HUDEP-2 (cell line): ENCODE data around the gene MYOZ3.

ENCODE experiments used
- DNase-seq, 76 experiments: peaks; one replicate each; lab custom pipeline; 2025; ENCODE audit not compliant: unreplicated experiment in 76 of 76; lab: John Stamatoyannopoulos, UW

The MYOZ3 gene

DNA sequence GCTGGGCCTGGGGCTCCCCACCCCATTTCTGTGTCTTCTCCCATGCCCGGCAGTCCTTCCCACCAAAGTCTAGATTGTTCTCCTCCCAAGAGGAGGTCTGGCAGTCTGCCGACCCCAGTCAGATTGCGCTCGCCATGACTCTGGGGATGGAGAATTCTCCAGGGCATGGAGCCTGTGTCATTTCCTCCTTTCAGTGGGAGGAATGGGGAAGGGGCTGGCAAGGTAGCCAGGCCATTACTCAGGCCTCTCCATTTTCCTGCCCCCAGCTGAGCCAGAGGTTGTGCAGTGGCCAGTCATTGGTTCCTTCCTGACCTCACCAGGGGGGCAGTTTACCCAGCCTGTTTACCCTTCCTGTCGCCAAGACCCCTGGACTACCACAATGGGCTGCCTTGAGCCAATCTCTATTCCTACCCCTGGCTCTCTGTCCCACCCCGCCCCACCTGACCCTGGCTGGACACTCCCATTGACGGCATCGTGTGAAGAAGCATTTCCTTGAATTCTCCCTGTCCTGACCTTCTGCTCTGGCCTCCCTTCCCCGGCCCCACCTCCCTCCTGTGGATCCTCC is 20.0 kb upstream of the MYOZ3 start:
- DNase-seq = no peak

DNA sequence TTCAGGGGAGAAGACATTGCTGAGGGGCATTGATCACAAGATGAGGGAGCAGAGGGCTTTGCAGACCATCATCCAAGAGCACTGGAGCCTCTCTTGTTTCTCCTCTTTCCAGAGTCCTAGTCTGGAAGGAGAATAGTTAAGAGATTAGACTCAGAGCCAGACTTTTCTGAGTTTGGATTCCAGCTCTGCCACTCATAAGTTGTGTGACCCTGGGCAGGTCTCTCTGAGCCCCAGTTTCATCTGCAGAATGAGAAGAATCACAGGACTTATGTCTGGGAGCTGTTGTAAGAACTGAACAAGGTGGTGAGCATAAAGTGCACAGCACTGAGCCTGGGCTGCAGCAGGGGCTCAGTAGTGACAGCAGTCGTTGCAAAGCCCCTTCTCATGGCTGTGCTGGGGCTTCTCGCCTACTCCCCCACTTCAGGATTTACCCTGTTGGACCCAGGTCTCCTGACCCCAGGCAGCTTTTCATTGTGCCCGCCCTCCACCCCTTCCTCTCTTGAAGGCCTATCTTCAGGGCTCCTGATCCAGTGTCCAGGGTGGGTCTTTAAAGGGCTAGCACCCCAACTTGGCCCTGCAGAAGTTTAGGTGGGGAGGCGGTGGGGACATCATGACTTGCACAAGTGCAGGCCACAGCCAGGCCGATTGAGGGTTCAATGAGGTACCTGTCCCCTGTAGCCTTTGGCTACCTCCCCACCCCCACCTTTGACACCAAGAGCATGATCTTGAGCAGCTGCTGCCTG is 19.1 kb upstream of the MYOZ3 start:
- DNase-seq = no peak

DNA sequence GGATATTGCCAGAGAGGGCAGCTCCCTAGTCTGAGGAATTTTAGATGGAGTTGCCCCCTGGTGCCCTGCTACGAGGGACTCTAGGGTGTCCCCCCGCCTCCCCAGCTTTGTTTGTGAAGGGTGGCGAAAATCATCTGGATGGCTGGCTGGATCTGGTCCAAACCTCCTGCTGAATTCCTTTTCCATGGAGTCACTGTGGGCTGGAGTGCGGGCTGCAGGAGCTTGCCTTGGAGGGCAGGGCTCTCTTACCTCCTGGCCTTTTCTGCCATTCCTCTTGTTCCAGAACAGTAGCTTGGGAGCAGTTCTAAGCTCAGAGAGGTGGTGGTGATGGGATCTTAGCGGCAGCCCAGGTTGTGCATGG is 18.5 kb upstream of the MYOZ3 start:
- DNase-seq = no peak

DNA sequence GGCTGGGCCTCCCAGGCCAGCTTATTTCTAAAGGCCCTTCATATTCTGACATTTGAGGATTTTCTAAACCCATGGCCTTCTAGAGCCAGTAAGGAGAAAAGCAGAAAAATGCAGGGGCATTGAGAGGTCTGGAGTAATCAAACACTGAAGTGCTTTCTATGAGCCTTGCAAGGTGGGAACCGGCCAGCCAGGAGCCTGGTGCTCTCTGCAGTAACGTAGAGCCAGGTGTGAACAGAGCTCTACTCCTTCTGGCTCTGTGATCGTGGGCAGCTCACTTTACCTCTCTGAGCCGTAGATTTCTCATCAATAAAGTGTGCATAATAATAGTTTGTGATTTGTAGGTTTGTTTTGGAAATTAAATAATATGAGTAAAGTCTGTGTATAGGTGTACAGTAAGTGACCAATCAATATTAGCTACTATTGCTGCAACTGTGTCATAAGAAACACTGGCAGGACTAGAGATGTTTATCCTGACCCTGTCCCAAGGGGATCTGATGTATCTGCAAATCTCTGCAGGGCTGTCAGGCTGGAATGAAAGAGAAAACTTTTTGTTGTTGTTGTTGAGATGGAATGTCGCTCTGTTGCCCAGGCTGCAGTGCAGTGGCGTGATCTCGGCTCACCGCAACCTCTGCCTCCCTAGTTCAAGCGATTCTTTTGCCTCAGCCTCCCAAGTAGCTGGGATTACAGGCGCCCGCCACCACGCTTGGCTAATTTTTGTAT is 17.9 kb upstream of the MYOZ3 start:
- DNase-seq = no peak

DNA sequence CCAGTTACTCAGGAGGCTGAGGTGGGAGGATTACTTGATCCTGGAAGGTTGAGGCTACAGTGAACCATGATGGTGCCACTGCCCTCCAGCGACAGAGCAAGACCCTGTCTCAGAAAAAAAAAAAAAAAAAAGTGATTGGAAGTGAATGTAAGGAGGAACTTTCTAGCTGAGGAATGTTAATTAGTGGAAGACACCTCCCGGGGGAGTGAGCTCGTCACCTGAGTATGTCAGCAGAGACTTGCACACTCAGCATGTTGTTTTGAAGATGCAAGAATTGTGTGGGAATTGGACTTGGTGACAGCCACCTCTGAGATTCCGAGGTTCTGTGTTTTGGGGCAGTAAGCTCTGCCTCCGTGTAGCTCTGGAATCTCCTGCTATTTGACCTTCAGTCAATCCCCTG is 17.0 kb upstream of the MYOZ3 start:
- no peak for DNase-seq

DNA sequence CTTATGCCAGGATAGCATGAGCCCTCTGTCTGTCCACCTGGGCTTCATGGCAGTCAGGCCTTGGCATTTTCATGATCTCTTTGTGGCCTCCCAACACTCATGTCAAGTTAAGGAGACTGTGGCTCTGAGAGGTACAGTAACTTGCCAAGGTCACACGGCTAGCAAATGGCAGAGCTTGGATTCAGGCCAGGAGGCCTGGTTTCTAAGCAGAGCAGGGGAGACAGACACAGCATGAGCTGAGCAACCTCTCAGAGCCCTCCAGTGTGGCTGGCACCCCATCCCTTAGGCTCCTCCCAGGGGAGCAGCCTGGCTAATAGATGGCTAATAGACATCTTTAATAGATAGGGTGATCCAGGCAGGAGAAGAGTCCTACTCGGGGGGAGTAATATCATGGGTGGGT is 16.5 kb upstream of the MYOZ3 start:
- DNase-seq = peak in 1 of 76 experiments; percentile 7

DNA sequence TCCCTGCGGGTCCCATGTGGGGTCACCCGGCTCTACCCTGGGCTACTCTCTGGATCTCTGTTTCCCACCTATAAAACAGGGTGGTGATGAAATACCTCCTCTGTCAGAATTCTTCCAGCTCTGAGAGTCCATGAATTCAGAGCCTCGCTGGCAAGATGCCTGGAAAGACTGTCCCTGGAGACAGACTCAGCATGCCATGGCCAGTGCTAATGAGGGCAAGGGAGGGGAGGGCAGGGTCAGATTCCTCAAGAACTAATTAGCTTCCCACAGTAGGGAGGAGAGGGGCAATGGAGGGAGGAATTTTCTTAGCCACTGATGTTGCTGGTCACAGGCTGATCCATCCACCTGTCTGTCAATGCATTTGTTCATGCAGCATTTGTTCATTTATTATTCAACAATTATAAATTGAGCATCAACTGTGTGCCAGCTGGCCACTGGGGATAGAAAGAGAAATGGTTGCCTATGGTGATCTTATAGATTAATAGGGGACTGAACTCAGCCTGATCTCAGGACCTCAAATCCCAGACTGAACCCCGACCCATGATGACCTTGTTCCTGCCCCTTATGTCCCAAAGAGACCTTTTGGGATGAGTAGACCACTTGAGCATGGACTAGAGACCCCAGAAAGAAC is 15.9 kb upstream of the MYOZ3 start:
- no peak for DNase-seq

DNA sequence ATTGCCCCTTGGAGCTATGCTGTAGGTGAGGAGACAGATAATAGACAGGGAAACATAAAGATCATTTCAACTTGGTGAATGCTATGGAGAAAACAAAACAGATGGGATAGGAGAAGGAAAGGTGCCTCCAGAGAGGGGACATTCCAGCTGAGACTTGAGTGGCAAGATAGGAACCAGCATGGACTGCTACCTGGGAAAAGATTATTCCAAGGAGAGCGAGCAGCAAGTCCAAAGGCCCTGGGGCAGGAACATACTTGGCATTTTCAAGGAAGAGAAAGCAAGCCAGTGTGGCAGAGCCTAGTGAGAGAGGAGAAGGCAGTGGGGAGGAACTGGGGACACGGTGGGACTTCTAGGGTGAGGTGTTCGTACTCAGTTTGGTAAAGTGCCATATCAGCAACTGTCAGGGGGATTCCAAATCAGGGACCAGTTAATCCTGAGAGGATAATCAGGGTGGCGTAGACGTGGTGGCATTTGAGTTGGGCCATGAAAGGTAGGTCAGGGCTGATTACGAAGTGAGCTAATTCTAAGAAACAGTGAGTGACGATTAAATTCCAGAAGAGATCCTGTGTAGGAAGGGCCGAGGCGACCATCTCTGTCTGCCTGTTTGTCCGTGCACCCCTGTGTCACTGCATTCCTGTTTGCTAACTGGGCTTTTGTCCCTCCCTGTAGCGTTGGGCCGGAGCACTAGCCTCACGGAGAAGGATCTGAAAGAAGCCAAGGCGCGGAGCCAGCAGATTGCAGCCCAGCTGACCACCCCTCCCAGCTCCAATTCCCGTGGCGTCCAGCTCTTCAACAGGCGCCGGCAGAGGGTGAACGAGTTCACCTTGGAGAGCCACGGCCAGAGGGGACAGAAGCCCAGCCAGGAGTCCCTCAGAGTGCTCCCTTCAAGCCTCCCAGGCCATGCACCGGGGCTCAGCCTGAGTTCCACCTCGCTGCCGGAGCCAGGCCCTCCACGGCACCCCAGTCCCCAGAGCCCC is 13.5 kb upstream of the MYOZ3 start:
- no peak for DNase-seq

DNA sequence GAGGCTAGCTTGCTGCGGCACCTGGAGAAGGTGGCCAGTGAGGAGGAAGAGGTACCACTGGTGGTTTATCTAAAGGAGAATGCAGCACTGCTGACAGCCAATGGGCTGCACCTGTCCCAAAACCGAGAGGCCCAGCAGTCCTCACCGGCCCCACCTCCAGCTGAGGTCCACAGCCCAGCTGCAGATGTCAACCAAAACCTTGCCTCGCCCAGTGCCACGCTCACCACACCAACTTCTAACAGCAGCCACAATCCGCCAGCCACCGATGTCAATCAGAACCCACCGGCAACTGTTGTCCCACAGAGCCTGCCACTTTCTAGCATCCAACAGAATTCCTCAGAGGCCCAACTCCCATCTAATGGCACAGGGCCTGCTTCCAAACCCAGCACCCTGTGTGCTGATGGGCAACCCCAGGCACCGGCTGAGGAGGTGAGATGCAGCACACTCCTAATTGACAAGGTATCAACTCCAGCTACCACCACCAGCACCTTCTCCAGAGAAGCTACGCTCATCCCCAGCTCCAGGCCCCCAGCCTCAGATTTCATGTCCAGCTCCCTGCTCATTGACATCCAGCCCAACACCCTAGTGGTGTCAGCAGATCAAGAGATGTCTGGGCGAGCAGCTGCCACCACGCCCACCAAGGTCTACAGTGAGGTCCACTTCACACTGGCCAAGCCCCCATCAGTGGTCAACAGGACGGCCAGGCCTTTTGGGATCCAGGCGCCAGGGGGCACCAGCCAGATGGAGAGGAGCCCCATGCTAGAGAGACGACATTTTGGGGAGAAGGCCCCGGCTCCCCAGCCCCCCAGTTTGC is 12.6 kb upstream of the MYOZ3 start:
- DNase-seq = no peak

DNA sequence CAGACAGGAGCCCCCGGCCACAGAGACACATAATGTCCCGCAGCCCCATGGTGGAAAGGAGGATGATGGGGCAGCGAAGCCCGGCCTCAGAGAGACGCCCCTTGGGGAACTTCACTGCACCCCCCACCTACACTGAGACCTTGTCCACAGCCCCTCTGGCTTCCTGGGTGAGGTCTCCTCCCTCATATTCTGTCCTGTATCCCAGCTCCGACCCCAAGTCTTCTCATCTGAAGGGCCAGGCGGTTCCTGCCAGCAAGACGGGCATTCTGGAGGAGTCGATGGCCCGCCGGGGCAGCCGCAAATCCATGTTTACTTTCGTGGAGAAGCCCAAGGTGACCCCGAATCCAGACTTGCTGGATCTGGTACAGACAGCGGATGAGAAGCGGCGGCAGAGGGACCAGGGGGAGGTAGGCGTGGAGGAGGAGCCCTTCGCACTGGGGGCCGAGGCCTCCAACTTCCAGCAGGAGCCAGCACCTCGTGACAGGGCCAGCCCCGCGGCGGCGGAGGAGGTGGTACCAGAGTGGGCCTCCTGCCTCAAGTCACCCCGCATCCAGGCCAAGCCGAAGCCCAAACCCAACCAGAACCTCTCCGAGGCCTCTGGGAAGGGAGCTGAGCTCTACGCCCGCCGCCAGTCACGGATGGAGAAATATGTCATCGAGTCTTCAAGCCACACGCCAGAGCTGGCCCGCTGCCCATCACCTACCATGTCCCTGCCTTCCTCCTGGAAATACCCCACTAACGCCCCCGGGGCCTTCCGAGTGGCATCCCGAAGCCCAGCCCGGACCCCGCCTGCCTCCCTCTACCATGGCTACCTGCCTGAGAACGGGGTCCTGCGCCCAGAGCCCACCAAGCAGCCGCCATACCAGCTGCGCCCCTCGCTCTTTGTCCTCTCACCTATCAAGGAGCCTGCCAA is 11.7 kb upstream of the MYOZ3 start:
- DNase-seq = no peak

DNA sequence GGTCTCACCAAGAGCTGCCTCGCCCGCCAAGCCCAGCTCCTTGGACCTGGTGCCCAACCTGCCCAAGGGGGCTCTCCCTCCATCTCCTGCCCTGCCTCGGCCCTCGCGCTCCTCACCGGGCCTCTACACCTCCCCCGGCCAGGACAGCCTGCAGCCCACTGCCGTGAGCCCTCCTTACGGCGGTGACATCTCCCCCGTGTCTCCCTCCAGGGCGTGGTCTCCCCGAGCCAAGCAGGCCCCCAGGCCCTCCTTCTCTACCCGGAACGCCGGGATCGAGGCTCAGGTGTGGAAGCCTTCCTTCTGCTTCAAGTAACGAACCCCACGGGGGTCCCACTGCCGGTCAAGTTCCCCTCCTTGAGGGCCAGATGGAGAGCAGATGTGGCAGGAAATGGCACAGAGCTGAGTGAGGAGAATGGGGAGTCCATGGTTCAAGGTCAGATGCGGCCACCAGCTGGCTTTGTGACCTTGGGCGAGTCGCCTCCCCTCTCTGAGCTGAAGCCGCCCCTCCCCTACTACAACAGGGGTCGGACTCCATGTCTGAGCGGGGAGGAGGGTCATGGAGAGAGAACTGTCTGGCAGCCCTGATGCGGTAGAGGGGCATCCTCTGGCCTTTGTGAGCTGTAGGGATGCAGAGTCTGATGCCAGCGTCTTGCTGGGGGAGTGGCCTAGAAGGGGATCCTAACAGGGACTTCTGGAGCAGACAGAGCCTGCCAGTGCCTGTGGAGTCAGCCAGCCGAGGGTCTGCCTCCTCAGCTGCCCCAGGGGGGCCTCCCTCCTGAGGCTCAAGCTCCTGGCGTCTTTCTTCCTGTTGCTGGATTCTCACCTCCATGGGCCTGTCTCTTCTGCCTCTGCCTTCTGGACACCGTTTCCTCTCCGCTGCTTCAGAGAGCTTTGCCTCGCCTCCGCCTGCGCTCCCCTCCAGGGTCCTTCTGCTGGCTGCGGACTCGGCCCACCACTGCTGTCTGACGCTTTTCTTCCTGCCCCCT is 10.7 kb upstream of the MYOZ3 start:
- no peak for DNase-seq

DNA sequence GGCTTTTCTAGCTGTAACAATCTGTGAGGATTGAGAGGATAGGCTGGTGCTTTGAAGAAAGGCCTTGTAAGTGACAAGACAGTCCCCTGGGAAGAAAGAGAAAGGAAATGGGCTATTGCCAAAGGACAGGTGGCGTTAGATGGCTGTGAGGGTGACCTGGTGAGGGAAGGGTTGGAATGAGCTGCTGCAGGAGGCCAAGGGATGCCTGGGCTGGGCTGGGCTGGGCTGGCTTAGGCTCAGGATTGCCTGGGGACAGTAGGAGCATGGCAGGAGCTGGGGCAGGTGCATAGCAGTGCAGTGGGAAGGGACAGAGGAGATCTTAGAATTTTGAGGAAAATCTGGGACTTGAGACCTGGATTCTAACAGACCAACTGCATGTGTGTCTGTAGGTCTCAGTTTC is 9.7 kb upstream of the MYOZ3 start:
- no peak for DNase-seq

DNA sequence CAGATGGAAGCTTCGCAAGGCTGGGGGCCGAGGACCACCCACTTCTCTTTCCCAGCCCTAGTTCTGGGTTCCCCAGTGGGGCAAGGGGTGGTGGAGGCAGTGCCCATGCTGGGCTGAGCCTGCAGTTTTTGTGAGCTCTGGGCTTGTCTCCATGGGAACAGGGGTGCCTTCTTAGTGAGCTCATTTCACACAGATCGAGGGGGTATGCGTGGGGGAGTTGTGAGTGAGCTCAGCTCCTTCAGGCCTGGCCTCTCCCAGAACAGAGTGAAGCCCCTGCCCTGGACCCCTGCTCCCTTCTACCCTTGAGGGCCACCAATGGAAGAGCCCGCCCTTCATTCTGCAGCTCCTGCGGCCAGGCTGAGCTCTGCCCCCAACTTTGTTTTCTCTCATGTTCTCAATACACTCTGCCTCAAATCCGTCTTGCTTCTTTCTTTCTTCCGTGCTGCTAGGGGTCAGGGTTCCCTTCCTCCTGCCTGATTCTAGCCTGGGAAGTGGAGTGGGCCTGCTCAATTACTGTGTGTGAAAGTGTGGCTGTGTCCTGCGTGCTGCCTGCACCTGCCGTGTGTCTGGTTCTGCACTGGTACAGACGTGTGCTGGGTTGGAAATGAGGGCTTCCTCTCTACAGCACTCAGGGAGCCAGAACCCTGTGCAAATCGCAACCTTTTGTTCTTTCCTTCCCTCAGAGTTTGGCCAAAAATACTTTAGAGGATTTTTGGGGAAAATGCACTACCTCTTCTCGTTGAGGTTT is 9.0 kb upstream of the MYOZ3 start:
- no peak for DNase-seq

DNA sequence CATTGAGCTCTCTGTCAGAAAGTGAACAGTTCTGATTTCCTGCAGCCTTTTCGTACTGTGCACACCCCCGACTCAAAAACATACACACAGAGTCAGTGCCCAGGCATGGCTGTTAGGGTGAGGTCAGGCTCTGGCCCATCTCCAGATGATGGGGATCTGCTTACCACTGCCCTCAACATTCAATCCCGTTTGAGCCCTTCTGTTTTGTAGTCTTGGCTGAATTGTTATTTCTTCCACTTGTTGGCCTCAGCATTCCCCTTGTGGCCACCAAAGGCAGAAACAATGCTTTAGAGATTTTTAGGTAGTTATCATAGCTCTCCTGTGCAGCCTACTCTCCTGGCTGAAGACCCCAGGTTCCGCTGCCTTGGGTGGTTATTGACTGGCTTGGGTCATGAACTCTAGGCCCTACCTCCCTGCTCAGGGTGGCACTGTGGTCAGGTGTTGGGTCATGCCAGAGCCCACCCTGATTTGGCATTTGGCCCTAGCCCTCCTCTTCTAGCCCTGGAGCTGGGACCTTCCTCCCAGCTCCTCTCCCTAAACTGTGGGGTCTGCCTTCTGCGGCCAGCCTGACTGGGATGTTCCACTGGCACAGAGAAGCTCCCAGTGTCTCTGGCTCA is 7.8 kb upstream of the MYOZ3 start:
- no peak for DNase-seq

DNA sequence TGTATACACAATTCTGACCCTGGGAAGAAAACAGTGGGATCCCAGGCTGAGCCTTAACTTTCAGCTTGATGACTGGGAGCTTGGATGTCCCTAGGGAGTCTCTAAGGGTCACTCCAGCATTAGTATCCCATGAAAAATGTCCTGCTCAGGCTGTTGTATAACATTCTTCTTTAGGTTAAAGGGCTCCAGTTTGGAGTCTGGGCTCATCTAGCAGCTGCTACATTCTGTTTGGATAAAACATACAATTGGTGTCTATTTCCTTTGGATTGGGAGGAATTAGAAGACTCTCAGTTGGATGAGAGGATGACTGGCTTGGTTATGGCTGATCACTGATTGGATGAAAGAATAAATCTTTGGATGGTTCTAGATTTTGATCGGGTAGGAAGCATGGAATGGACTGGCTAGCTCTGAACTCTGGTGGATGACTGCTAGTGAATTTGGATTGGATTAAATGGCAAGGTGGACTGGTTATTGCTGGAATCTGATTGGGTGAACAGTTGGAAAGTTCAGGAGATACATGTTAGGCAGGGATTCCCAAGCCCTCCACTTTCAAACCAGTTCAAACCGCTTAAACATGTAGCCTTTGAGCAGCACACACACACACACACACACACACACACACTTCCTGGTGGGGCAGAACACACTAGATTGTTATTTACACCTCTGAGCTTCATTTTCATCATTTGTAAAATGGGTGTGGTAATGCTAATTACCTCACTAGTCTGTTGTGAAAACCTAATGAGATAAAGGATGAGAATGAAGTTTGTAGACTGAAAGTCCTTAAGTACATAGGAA is 7.1 kb upstream of the MYOZ3 start:
- no peak for DNase-seq

DNA sequence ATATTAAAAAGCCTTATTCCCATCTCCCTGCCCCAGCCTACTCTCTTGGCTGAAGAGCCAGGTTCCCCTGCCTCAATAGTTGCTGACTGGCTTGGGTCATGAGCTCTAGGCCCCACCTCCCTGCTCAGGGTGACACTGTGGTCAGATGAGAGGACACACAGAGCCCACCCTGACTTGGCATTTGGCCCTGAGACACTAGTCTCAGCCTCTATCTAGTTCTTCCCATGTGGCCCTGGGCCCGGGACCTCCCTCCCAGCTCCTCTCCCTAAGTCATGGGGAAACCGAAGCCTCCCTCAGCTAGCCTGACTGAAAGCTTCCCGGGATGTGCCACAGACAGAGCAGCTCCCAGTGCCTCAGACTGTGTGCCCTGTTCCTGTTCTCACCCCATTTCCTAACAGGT is 5.8 kb upstream of the MYOZ3 start:
- no peak for DNase-seq
